ENCODE data around the gene CACNA1I. TPM values are rescaled to one million over a fixed set of nuclear protein-coding genes. Genes with fewer than 3 reads are reported as not detected.

CACNA1I gene
- total RNA-seq, 4 donors from 2014 or later = 0.16 to 0.57 (median 0.20) TPM

DNA sequence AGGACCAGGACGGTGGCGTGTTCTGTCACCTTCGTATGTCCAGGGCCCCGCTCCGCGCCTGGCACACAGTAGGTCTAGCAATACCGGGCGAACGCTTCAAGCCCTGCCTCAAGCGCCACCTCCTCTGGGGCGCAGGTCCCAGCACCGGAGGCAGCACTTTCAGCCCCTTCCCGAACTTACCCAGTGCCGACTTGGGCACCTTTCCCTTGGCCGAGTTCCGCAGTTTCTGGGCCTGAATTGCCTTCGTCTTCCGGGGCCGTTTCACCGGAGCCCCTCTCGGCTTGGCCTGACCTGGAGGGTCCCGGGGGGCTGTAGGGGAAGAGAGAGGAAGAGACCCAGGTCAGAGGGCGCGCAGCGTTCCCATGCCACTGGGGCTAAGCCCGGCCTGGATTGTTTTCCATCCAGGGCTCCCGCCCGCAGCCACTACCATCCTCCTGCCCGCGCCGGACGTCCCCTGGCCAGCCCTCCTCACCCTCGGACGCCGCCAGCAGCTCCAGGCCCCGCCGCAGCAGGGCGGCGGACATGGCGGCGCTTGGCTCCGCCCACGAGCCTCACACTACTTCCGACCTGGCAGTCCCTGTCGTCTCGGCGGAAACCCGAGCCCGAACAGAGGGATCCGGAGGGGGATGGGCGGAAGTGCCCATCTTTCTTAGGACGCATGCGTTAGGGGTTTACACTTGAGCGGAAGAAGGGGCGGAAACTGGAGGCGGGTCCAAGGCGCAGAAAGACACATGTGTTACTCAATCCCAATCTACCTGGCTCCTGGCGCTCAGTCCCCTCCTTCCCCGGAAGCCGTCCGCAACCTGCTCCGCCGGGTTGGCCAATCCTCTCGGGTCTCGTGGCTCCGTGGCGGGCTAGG lies 38.1 kb upstream of the CACNA1I start, which contains the start of gene RPS19BP1:
Gene RPS19BP1, minus strand, starts transcription at position 534 of the 859 bp plus-strand sequence. Its CDS starts 10 bp downstream, at position 524.
- TF ChIP-seq, protein P1, sequence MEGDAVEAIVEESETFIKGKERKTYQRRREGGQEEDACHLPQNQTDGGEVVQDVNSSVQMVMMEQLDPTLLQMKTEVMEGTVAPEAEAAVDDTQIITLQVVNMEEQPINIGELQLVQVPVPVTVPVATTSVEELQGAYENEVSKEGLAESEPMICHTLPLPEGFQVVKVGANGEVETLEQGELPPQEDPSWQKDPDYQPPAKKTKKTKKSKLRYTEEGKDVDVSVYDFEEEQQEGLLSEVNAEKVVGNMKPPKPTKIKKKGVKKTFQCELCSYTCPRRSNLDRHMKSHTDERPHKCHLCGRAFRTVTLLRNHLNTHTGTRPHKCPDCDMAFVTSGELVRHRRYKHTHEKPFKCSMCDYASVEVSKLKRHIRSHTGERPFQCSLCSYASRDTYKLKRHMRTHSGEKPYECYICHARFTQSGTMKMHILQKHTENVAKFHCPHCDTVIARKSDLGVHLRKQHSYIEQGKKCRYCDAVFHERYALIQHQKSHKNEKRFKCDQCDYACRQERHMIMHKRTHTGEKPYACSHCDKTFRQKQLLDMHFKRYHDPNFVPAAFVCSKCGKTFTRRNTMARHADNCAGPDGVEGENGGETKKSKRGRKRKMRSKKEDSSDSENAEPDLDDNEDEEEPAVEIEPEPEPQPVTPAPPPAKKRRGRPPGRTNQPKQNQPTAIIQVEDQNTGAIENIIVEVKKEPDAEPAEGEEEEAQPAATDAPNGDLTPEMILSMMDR (IDR thresholded peaks at IDR 0.05; ENCODE audit: low read depth) = no peak

DNA sequence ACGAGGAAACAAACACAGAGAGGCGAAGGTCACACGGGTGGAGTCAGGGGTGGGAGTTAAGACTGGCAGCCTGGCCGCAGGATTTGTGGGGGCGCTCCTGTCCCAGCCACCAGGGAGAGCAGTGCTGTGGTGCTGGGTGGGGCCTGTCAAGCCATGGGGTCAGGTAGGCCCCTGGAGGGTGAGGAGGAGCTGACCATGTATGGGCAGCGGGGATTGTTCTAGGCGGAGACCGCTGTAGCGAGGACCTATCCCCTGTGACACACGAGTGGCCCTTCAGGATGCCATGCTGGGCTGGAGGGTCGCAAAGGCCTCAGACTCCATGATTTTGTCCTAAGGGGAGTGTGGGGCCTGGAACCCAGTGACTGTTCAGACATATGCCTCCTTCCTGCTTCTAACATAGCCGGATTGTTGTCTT lies 36.5 kb upstream of the CACNA1I start:
- TF ChIP-seq, protein P1 (IDR thresholded peaks at IDR 0.05; ENCODE audit: low read depth) = no peak

DNA sequence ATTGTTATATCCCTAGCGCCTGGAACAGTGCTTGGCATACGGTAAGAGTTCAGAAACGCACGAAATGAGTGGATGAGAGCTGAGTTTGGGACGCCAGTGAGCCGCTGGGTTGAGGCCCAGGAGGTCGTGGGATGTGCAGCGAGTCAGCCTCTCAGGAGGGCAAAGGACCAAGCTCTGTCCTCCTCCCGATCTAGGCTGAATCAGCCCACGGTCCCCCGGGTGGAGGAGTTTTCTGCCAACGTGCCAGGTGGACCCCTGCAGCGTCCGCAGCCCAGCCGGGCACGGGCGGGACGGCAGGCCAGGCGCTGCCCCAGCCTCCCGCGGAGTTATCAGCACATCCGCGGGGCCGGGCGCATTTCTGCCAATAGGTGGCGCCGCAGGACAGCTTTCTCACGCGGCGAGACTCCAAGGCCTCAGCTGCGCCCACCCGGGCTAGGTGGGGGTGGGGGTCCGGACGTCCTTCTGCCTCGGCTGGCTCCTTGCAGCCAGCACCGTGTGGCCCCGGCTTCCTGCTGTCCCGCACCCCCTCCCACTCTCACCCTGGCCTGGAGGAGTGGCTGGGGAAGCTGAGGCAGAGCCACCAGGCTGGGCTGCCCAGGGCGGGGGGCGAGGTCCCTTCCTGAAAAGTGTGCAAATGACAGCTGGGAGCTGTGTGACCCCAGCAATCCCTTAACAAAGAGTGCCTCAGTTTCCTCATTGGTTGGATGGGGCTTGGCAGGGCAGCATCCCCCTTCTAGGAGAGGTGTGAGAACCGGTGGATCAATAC lies 35.8 kb upstream of the CACNA1I start:
- TF ChIP-seq, protein P1 (IDR thresholded peaks at IDR 0.05; ENCODE audit: low read depth) = no peak

DNA sequence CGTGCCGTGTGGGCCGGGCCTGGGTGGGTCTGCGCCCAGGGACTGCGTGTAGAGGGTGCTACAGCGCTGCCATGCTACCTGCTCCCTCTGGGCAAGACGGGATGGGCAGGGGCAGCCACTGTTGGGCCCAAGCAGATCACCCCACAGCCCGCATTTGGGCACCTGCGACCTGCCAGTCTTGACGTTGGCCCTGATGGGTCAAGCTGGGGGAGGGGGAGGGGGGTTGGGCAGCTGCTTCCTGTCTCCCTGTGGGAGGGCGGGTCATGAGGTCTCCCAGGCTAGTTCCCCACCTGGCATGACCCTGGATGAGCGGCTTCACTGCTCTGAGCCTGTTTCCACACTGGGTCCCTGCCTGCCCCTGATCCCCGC lies 35.2 kb upstream of the CACNA1I start:
- TF ChIP-seq, protein P1 (IDR thresholded peaks at IDR 0.05; ENCODE audit: low read depth) = no peak

DNA sequence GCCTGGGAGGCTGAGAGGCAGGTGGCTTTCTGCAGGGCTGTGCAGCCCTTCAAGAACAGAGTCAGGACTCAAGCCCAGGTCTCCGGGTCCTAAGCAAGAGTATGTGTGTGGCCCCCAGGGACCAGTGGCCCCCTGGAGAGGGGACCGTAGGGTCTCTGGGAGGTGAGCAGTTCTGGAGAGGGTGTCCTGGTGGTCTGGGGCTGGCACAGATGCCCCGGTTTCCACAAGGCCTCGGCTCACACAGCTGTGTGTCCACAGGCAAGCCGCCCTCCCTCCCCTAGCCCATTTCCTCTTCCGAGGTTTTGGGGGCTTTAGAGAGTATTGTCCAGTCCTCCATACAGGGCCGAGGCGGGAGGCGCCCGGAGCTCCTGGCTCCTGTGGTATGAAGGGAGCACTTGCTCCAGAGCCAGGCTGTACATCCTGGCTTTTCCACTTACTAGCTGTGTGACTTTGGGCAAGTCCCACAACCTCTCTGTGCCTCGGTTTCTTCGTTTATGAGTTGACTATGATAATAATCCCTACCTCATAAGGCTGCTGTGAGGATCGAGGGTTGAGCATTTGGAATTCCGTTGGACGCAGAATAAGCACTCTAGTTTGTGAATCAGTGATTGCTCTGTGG lies 34.6 kb upstream of the CACNA1I start:
- TF ChIP-seq, protein P1 (IDR thresholded peaks at IDR 0.05; ENCODE audit: low read depth) = no peak

DNA sequence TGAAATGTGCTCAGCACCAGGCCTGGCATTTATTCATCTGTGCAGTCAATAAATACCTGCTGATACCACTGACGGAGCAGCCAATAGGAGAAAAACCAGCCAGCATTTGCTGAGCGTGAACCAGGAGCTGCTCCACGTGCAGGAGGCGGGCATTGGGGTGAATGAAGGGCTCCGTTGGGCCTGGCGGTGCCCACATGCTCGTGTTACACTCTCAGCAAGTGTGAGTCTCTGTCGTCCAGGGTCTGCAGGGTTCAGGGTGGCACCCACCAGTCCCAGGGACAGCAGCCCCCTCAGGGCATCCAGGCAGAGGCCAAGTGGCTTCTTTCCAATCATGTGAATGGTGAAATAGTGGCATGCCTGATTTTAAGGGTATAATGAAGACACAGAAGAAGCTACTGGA lies 33.8 kb upstream of the CACNA1I start:
- TF ChIP-seq, protein P1 (IDR thresholded peaks at IDR 0.05; ENCODE audit: low read depth) = no peak

DNA sequence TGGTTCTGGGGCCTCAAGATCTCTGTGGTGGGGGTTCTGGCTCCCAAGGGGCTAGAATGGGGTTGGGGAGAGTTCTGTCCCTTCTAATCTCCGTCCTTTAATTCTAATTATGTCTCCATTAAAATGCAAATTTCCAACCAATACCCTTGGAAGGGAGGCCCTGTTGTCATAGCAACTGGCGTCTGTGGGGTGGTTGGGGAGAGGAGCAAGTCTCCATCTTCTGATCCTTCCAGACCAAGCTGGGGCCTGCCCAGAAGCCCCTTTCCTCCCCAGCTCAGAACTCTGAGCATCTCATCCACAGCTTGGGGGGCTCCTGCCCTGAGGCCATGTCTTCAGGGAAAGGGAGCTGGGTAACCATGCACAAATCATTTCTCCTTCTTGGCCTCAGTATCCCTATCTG lies 32.6 kb upstream of the CACNA1I start:
- TF ChIP-seq, protein P1 (IDR thresholded peaks at IDR 0.05; ENCODE audit: low read depth) = no peak
